ENCODE results near the gene GRIK4.
"Not testable (repeated sequence)": the region's sequence is repeated elsewhere in the genome, so short reads cannot be mapped to it uniquely, and the experiment has no call there.

Gene GRIK4

GRCh38 chr11:120489799-120490198 is 21.7 kb upstream of the GRIK4 start:
- H3K9me3 ChIP-seq (ENCODE audit: control insufficient read depth in 2 of 2, low read length in 2 of 2) = no peaks in the 10 kb centered on the region
- H3K27ac ChIP-seq (ENCODE audit: low read depth in 2 of 2, low read length in 2 of 2) = no peak overlapping the region
- H3K4me3 ChIP-seq (ENCODE audit: low read length in 2 of 2) = no peak overlapping the region
- no peak overlapping the region for H3K9ac ChIP-seq (ENCODE audit: low read depth in 1 of 2, low read length in 2 of 2)
- peaks cover 18 to 23% of the 10 kb centered on the region in 2 donors for H3K36me3 ChIP-seq (ENCODE audit: control insufficient read depth in 2 of 2, insufficient read depth in 2 of 2, low read length in 2 of 2)
- H3K27me3 ChIP-seq (ENCODE audit: control insufficient read depth in 2 of 2, insufficient read depth in 2 of 2, low read length in 2 of 2) = no peaks in the 10 kb centered on the region
- H3K4me1 ChIP-seq (ENCODE audit: control insufficient read depth in 2 of 2, insufficient read depth in 2 of 2, low read length in 2 of 2) = no peaks in the 10 kb centered on the region

GRCh38 chr11:120492486-120492885 is 19.1 kb upstream of the GRIK4 start:
- H3K9ac ChIP-seq (ENCODE audit: low read depth in 1 of 2, low read length in 2 of 2) = no peak overlapping the region
- H3K4me3 ChIP-seq (ENCODE audit: low read length in 2 of 2) = no peak overlapping the region

GRCh38 chr11:120494595-120494994 is 17.0 kb upstream of the GRIK4 start:
- no peak overlapping the region for H3K4me3 ChIP-seq (ENCODE audit: low read length in 2 of 2)
- no peaks in the 10 kb centered on the region for H3K4me1 ChIP-seq (ENCODE audit: control insufficient read depth in 2 of 2, insufficient read depth in 2 of 2, low read length in 2 of 2)
- H3K27me3 ChIP-seq (ENCODE audit: control insufficient read depth in 2 of 2, insufficient read depth in 2 of 2, low read length in 2 of 2) = peaks cover 0 to 3% of the 10 kb centered on the region in 2 donors
- H3K9ac ChIP-seq (ENCODE audit: low read depth in 1 of 2, low read length in 2 of 2) = no peak overlapping the region
- H3K36me3 ChIP-seq (ENCODE audit: control insufficient read depth in 2 of 2, insufficient read depth in 2 of 2, low read length in 2 of 2) = no peaks in the 10 kb centered on the region
- no peaks in the 10 kb centered on the region for H3K9me3 ChIP-seq (ENCODE audit: control insufficient read depth in 2 of 2, low read length in 2 of 2)
- H3K27ac ChIP-seq (ENCODE audit: low read depth in 2 of 2, low read length in 2 of 2) = no peak overlapping the region

More at GRCh38 chr11:120492486-120492885, 19.1 kb upstream of the GRIK4 start:
- Histone ChIP-seq H3K27ac (ENCODE audit: low read depth in 2 of 2, low read length in 2 of 2) (no peak overlapping the region), H3K9me3 (ENCODE audit: control insufficient read depth in 2 of 2, low read length in 2 of 2) (no peaks in the 10 kb centered on the region), H3K27me3 (ENCODE audit: control insufficient read depth in 2 of 2, insufficient read depth in 2 of 2, low read length in 2 of 2) (no peaks in the 10 kb centered on the region), H3K36me3 (ENCODE audit: control insufficient read depth in 2 of 2, insufficient read depth in 2 of 2, low read length in 2 of 2) (peaks cover 2 to 3% of the 10 kb centered on the region in 2 donors), H3K4me1 (ENCODE audit: control insufficient read depth in 2 of 2, insufficient read depth in 2 of 2, low read length in 2 of 2) (no peaks in the 10 kb centered on the region)

GRCh38 chr11:120499088-120499487 is 12.5 kb upstream of the GRIK4 start:
- H3K4me3 ChIP-seq (ENCODE audit: low read length in 2 of 2) = no peak overlapping the region
- no peak overlapping the region for H3K27ac ChIP-seq (ENCODE audit: low read depth in 2 of 2, low read length in 2 of 2)
- H3K9me3 ChIP-seq (ENCODE audit: control insufficient read depth in 2 of 2, low read length in 2 of 2) = no peaks in the 10 kb centered on the region
- no peak overlapping the region for H3K9ac ChIP-seq (ENCODE audit: low read depth in 1 of 2, low read length in 2 of 2)
- peaks cover 5 to 19% of the 10 kb centered on the region in 2 donors for H3K27me3 ChIP-seq (ENCODE audit: control insufficient read depth in 2 of 2, insufficient read depth in 2 of 2, low read length in 2 of 2)
- H3K36me3 ChIP-seq (ENCODE audit: control insufficient read depth in 2 of 2, insufficient read depth in 2 of 2, low read length in 2 of 2) = no peaks in the 10 kb centered on the region
- no peaks in the 10 kb centered on the region for H3K4me1 ChIP-seq (ENCODE audit: control insufficient read depth in 2 of 2, insufficient read depth in 2 of 2, low read length in 2 of 2)

- Histone ChIP-seq H3K36me3 (ENCODE audit: control insufficient read depth in 2 of 2, insufficient read depth in 2 of 2, low read length in 2 of 2) (no peaks in the 10 kb centered on the region), H3K9me3 (ENCODE audit: control insufficient read depth in 2 of 2, low read length in 2 of 2) (no peaks in the 10 kb centered on the region), H3K4me1 (ENCODE audit: control insufficient read depth in 2 of 2, insufficient read depth in 2 of 2, low read length in 2 of 2) (no peaks in the 10 kb centered on the region), H3K27ac (ENCODE audit: low read depth in 2 of 2, low read length in 2 of 2) (no peak overlapping the region), H3K27me3 (ENCODE audit: control insufficient read depth in 2 of 2, insufficient read depth in 2 of 2, low read length in 2 of 2) (peaks cover 5 to 19% of the 10 kb centered on the region in 2 donors), H3K4me3 (ENCODE audit: low read length in 2 of 2) (no peak overlapping the region), H3K9ac (ENCODE audit: low read depth in 1 of 2, low read length in 2 of 2) (no peak overlapping the region)
These were observed 11.7 kb upstream of the GRIK4 start for GRCh38 chr11:120499859-120500258.

- H3K27ac ChIP-seq (ENCODE audit: low read depth in 2 of 2, low read length in 2 of 2) = no peak overlapping the region
- no peak overlapping the region for H3K4me3 ChIP-seq (ENCODE audit: low read length in 2 of 2)
- H3K9me3 ChIP-seq (ENCODE audit: control insufficient read depth in 2 of 2, low read length in 2 of 2) = no peaks in the 10 kb centered on the region
- H3K4me1 ChIP-seq (ENCODE audit: control insufficient read depth in 2 of 2, insufficient read depth in 2 of 2, low read length in 2 of 2) = no peaks in the 10 kb centered on the region
- H3K27me3 ChIP-seq (ENCODE audit: control insufficient read depth in 2 of 2, insufficient read depth in 2 of 2, low read length in 2 of 2) = peaks cover 8 to 19% of the 10 kb centered on the region in 2 donors
- no peak overlapping the region for H3K9ac ChIP-seq (ENCODE audit: low read depth in 1 of 2, low read length in 2 of 2)
- H3K36me3 ChIP-seq (ENCODE audit: control insufficient read depth in 2 of 2, insufficient read depth in 2 of 2, low read length in 2 of 2) = no peaks in the 10 kb centered on the region
These were observed 11.0 kb upstream of the GRIK4 start for GRCh38 chr11:120500414-120501071.

- no peaks in the 10 kb centered on the region for H3K9me3 ChIP-seq (ENCODE audit: control insufficient read depth in 2 of 2, low read length in 2 of 2)
- H3K36me3 ChIP-seq (ENCODE audit: control insufficient read depth in 2 of 2, insufficient read depth in 2 of 2, low read length in 2 of 2) = no peaks in the 10 kb centered on the region
- H3K4me3 ChIP-seq (ENCODE audit: low read length in 2 of 2) = no peak overlapping the region
- H3K9ac ChIP-seq (ENCODE audit: low read depth in 1 of 2, low read length in 2 of 2) = no peak overlapping the region
- no peaks in the 10 kb centered on the region for H3K4me1 ChIP-seq (ENCODE audit: control insufficient read depth in 2 of 2, insufficient read depth in 2 of 2, low read length in 2 of 2)
- H3K27me3 ChIP-seq (ENCODE audit: control insufficient read depth in 2 of 2, insufficient read depth in 2 of 2, low read length in 2 of 2) = peaks cover 15 to 25% of the 10 kb centered on the region in 2 donors
- H3K27ac ChIP-seq (ENCODE audit: low read depth in 2 of 2, low read length in 2 of 2) = no peak overlapping the region
These were observed 10.1 kb upstream of the GRIK4 start for GRCh38 chr11:120501440-120501839.

GRCh38 chr11:120501976-120502755 is 9.4 kb upstream of the GRIK4 start:
- Histone ChIP-seq H3K4me3 (ENCODE audit: low read length in 2 of 2) (no peak overlapping the region), H3K27me3 (ENCODE audit: control insufficient read depth in 2 of 2, insufficient read depth in 2 of 2, low read length in 2 of 2) (peaks cover 19 to 27% of the 10 kb centered on the region in 2 donors), H3K36me3 (ENCODE audit: control insufficient read depth in 2 of 2, insufficient read depth in 2 of 2, low read length in 2 of 2) (no peaks in the 10 kb centered on the region), H3K9me3 (ENCODE audit: control insufficient read depth in 2 of 2, low read length in 2 of 2) (no peaks in the 10 kb centered on the region), H3K4me1 (ENCODE audit: control insufficient read depth in 2 of 2, insufficient read depth in 2 of 2, low read length in 2 of 2) (no peaks in the 10 kb centered on the region), H3K9ac (ENCODE audit: low read depth in 1 of 2, low read length in 2 of 2) (no peak overlapping the region), H3K27ac (ENCODE audit: low read depth in 2 of 2, low read length in 2 of 2) (no peak overlapping the region)

GRCh38 chr11:120503529-120503928 is 8.0 kb upstream of the GRIK4 start:
- not testable (repeated sequence) for H3K27ac ChIP-seq (ENCODE audit: low read depth in 2 of 2, low read length in 2 of 2); H3K9ac ChIP-seq (ENCODE audit: low read depth in 1 of 2, low read length in 2 of 2); H3K4me1 ChIP-seq (ENCODE audit: control insufficient read depth in 2 of 2, insufficient read depth in 2 of 2, low read length in 2 of 2); H3K4me3 ChIP-seq (ENCODE audit: low read length in 2 of 2); H3K36me3 ChIP-seq (ENCODE audit: control insufficient read depth in 2 of 2, insufficient read depth in 2 of 2, low read length in 2 of 2); H3K9me3 ChIP-seq (ENCODE audit: control insufficient read depth in 2 of 2, low read length in 2 of 2)
- peaks cover 19 to 27% of the 10 kb centered on the region in 2 donors for H3K27me3 ChIP-seq (ENCODE audit: control insufficient read depth in 2 of 2, insufficient read depth in 2 of 2, low read length in 2 of 2)

GRCh38 chr11:120505801-120506425 is 5.6 kb upstream of the GRIK4 start:
- no peaks in the 10 kb centered on the region for H3K9me3 ChIP-seq (ENCODE audit: control insufficient read depth in 2 of 2, low read length in 2 of 2)
- peaks cover 25 to 41% of the 10 kb centered on the region in 2 donors for H3K27me3 ChIP-seq (ENCODE audit: control insufficient read depth in 2 of 2, insufficient read depth in 2 of 2, low read length in 2 of 2)

More at GRCh38 chr11:120505801-120506425, 5.6 kb upstream of the GRIK4 start:
- Histone ChIP-seq H3K36me3 (ENCODE audit: control insufficient read depth in 2 of 2, insufficient read depth in 2 of 2, low read length in 2 of 2) (no peaks in the 10 kb centered on the region), H3K4me3 (ENCODE audit: low read length in 2 of 2) (no peak overlapping the region), H3K4me1 (ENCODE audit: control insufficient read depth in 2 of 2, insufficient read depth in 2 of 2, low read length in 2 of 2) (no peaks in the 10 kb centered on the region), H3K27ac (ENCODE audit: low read depth in 2 of 2, low read length in 2 of 2) (no peak overlapping the region), H3K9ac (ENCODE audit: low read depth in 1 of 2, low read length in 2 of 2) (no peak overlapping the region)

Measured in mucosa of rectum (tissue), 2 donors.